Measurements from ENCODE around the gene QPRT. TPM values are rescaled to one million over a fixed set of nuclear protein-coding genes. Genes with fewer than 3 reads are reported as not detected.
"Not testable (repeated sequence)": the region's sequence is repeated elsewhere in the genome, so short reads cannot be mapped to it uniquely, and the experiment has no call there.

Gene QPRT
- total RNA-seq, 1 donor from 2014 or later = 20.8 TPM

DNA sequence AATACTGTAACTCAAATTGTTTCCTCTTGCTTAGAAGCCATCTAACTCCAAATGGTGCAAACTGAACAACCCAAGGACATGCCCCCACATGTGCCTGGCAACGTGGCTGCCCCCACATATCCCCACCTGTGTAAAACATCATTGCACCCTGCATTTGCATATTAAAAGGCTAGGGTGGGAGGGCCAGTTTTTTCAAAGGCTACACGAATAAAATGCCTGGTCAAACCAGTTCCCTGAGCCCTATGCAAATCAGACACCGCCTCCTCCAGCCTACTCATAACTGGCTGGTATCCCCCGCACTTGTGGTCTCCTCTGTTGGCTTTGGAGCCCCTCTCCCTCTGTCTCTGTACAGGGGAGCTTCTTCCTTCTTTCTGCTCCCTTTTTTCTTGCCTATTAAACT, 40.1 kb downstream of the QPRT start:
- H3K27ac ChIP-seq (replicated peaks) = no peak overlapping the region
- no peaks in the 10 kb centered on the region for H3K27me3 ChIP-seq (ENCODE audit: low read depth)
- intact Hi-C loops (cut with micrococcal nuclease) = no loop called here
- no peaks in the 10 kb centered on the region for H3K9me3 ChIP-seq (replicated peaks)
- H3K4me3 ChIP-seq = no peak overlapping the region
- H3K36me3 ChIP-seq = no peaks in the 10 kb centered on the region
- no peaks in the 10 kb centered on the region for H3K4me1 ChIP-seq
- TF ChIP-seq CTCF (IDR thresholded peaks at IDR 0.05; ENCODE audit: borderline replicate concordance) = no peak
- no peak for DNase-seq

- Histone ChIP-seq H3K27ac (replicated peaks) (no peak overlapping the region), H3K9me3 (replicated peaks) (no peaks in the 10 kb centered on the region), H3K4me1 (no peaks in the 10 kb centered on the region), H3K36me3 (no peaks in the 10 kb centered on the region), H3K27me3 (ENCODE audit: low read depth) (no peaks in the 10 kb centered on the region), H3K4me3 (no peak overlapping the region)
- no peak for TF ChIP-seq CTCF (IDR thresholded peaks at IDR 0.05; ENCODE audit: borderline replicate concordance)
- intact Hi-C loops (cut with micrococcal nuclease) = no loop called here
- no peak for DNase-seq
These were observed 41.7 kb downstream of the QPRT start for GRCh38 chr16:29720703-29721102.

DNA sequence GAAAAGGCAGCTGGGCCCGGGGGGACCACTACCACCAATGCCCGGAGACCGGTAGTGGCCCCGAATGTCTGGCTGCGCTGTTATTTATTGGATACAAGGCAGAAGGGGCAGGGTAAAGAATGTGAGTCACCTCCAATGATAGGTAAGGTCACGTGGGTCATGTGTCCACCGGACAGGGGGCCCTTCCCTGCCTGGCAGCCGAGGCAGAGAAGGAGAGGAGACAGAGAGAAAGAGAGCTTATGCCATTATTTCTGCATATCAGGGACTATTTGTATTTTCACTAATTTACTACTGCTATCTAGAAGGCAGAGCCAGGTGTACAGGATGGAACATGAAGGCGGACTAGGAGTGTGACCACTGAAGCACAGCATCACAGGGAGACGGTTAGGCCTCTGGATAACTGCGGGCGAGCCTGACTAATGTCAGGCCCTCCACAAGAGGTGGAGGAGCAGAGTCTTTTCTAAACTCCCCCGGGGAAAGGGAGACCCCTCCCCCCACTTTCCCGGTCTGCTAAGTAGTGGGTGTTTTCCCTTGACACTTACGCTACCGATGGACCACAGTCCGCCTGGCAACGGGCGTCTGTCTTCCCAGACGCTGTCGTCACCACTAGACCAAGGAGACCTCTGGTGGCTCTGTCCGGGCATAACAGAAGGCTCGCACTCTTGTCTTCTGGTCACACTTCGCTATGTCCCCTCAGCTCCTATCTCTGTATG, 42.3 kb downstream of the QPRT start:
- TF ChIP-seq CTCF (IDR thresholded peaks at IDR 0.05; ENCODE audit: borderline replicate concordance) = peak; percentile 62
- H3K4me1 ChIP-seq; H3K4me3 ChIP-seq; H3K27me3 ChIP-seq (ENCODE audit: low read depth); H3K36me3 ChIP-seq; H3K9me3 ChIP-seq (replicated peaks); intact Hi-C loops (cut with micrococcal nuclease); H3K27ac ChIP-seq (replicated peaks): not testable (repeated sequence)
- DNase-seq = peak; percentile 65

- no peak for DNase-seq
- H3K4me1 ChIP-seq = no peaks in the 10 kb centered on the region
- intact Hi-C loops (cut with micrococcal nuclease) = no loop called here
- peaks cover 12% of the 10 kb centered on the region for H3K27me3 ChIP-seq (ENCODE audit: low read depth)
- TF ChIP-seq CTCF (IDR thresholded peaks at IDR 0.05; ENCODE audit: borderline replicate concordance) = no peak
- no peak overlapping the region for H3K27ac ChIP-seq (replicated peaks)
- no peak overlapping the region for H3K4me3 ChIP-seq
- H3K9me3 ChIP-seq (replicated peaks) = no peaks in the 10 kb centered on the region
- no peaks in the 10 kb centered on the region for H3K36me3 ChIP-seq
These were observed 47.9 kb downstream of the QPRT start for GRCh38 chr16:29726845-29727377.

DNA sequence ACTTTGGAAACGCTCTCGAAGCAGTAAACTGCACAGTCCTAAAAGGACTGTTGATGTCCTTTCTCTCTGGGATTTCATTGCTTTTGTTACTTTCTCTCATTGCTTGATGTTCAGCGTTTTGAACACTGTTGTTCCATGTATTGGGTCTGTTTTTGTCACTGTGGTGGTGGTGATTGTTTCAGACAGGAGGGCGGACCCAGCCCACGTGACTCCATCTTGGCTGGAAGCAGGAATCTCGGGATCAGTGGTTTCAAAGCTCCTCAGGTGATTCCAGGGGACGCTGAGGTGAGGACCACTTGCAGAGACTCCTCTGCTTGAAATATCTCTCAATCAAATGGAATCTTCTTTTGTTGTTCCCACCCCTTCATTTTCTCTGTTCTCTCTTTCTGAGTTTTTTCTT, 48.5 kb downstream of the QPRT start:
- no peak overlapping the region for H3K27ac ChIP-seq (replicated peaks)
- H3K36me3 ChIP-seq = no peaks in the 10 kb centered on the region
- H3K27me3 ChIP-seq (ENCODE audit: low read depth) = peaks cover 12% of the 10 kb centered on the region
- H3K4me3 ChIP-seq = no peak overlapping the region
- DNase-seq = no peak
- H3K9me3 ChIP-seq (replicated peaks) = no peaks in the 10 kb centered on the region
- intact Hi-C loops (cut with micrococcal nuclease) = no loop called here
- no peak for TF ChIP-seq CTCF (IDR thresholded peaks at IDR 0.05; ENCODE audit: borderline replicate concordance)
- no peaks in the 10 kb centered on the region for H3K4me1 ChIP-seq

Data from left ventricle myocardium inferior (tissue), 1 donor.